ENCODE data around the gene PSMA6.

The PSMA6 gene

GRCh38 chr14:35254736-35255135, 37.4 kb upstream of the PSMA6 start:
- TF ChIP-seq SPI1 (IDR thresholded peaks at IDR 0.05; ENCODE audit: low read depth, low read length) (peak; percentile 90), POLR2AphosphoS5 (IDR thresholded peaks at IDR 0.05; ENCODE audit: low read depth, low read length) (no peak), TAF1 (IDR thresholded peaks at IDR 0.05; ENCODE audit: low read depth, low read length) (no peak)
- no peak for DNase-seq (ENCODE audit: insufficient read length, low spot score)
- no peak for FAIRE-seq

GRCh38 chr14:35255711-35256110, 36.5 kb upstream of the PSMA6 start:
- DNase-seq (ENCODE audit: insufficient read length, low spot score) (no peak), FAIRE-seq (no peak)
- TF ChIP-seq SPI1 (IDR thresholded peaks at IDR 0.05; ENCODE audit: low read depth, low read length) (no peak), PAX5 (IDR thresholded peaks at IDR 0.05; ENCODE audit: insufficient read depth, low read length, severe bottlenecking) (no peak), POLR2AphosphoS5 (IDR thresholded peaks at IDR 0.05; ENCODE audit: low read depth, low read length) (no peak), TAF1 (IDR thresholded peaks at IDR 0.05; ENCODE audit: low read depth, low read length) (no peak), POLR2A (IDR thresholded peaks at IDR 0.05; ENCODE audit: low read depth, low read length) (no peak), POU2F2 (IDR thresholded peaks at IDR 0.05; ENCODE audit: low read depth, low read length) (no peak)

GRCh38 chr14:35257809-35258208, 34.4 kb upstream of the PSMA6 start:
- FAIRE-seq (no peak), DNase-seq (ENCODE audit: insufficient read length, low spot score) (no peak)
- no peak for TF ChIP-seq TAF1 (IDR thresholded peaks at IDR 0.05; ENCODE audit: low read depth, low read length)
- no peak for TF ChIP-seq SPI1 (IDR thresholded peaks at IDR 0.05; ENCODE audit: low read depth, low read length)

- FAIRE-seq (no peak), DNase-seq (ENCODE audit: insufficient read length, low spot score) (no peak)
- TF ChIP-seq TAF1 (IDR thresholded peaks at IDR 0.05; ENCODE audit: low read depth, low read length): no peak
- TF ChIP-seq PAX5 (IDR thresholded peaks at IDR 0.05; ENCODE audit: insufficient read depth, low read length, severe bottlenecking): no peak
- TF ChIP-seq POU2F2 (IDR thresholded peaks at IDR 0.05; ENCODE audit: low read depth, low read length): no peak
- TF ChIP-seq POLR2A (IDR thresholded peaks at IDR 0.05; ENCODE audit: low read depth, low read length): no peak
- no peak for TF ChIP-seq SPI1 (IDR thresholded peaks at IDR 0.05; ENCODE audit: low read depth, low read length)
- TF ChIP-seq POLR2AphosphoS5 (IDR thresholded peaks at IDR 0.05; ENCODE audit: low read depth, low read length): no peak
Measured at GRCh38 chr14:35258420-35258819, 33.8 kb upstream of the PSMA6 start.

- TF ChIP-seq PAX5 (IDR thresholded peaks at IDR 0.05; ENCODE audit: insufficient read depth, low read length, severe bottlenecking): no peak
- no peak for TF ChIP-seq TAF1 (IDR thresholded peaks at IDR 0.05; ENCODE audit: low read depth, low read length)
- no peak for TF ChIP-seq POLR2AphosphoS5 (IDR thresholded peaks at IDR 0.05; ENCODE audit: low read depth, low read length)
- no peak for TF ChIP-seq POLR2A (IDR thresholded peaks at IDR 0.05; ENCODE audit: low read depth, low read length)
- no peak for TF ChIP-seq SPI1 (IDR thresholded peaks at IDR 0.05; ENCODE audit: low read depth, low read length)
- no peak for TF ChIP-seq POU2F2 (IDR thresholded peaks at IDR 0.05; ENCODE audit: low read depth, low read length)
- FAIRE-seq: no peak
- no peak for DNase-seq (ENCODE audit: insufficient read length, low spot score)
Measured at GRCh38 chr14:35261774-35262173, 30.4 kb upstream of the PSMA6 start.

GRCh38 chr14:35262436-35262835, 29.7 kb upstream of the PSMA6 start:
- TF ChIP-seq POLR2AphosphoS5 (IDR thresholded peaks at IDR 0.05; ENCODE audit: low read depth, low read length): no peak
- no peak for FAIRE-seq
- DNase-seq (ENCODE audit: insufficient read length, low spot score): no peak

GRCh38 chr14:35268946-35269345, 23.2 kb upstream of the PSMA6 start:
- DNase-seq (ENCODE audit: insufficient read length, low spot score) (no peak), FAIRE-seq (no peak)
- TF ChIP-seq SPI1 (IDR thresholded peaks at IDR 0.05; ENCODE audit: low read depth, low read length) (no peak), PAX5 (IDR thresholded peaks at IDR 0.05; ENCODE audit: insufficient read depth, low read length, severe bottlenecking) (no peak), POU2F2 (IDR thresholded peaks at IDR 0.05; ENCODE audit: low read depth, low read length) (no peak), POLR2A (IDR thresholded peaks at IDR 0.05; ENCODE audit: low read depth, low read length) (no peak), TAF1 (IDR thresholded peaks at IDR 0.05; ENCODE audit: low read depth, low read length) (no peak), POLR2AphosphoS5 (IDR thresholded peaks at IDR 0.05; ENCODE audit: low read depth, low read length) (no peak)

- DNase-seq (ENCODE audit: insufficient read length, low spot score) (no peak), FAIRE-seq (no peak)
- TF ChIP-seq POLR2A (IDR thresholded peaks at IDR 0.05; ENCODE audit: low read depth, low read length) (no peak), POLR2AphosphoS5 (IDR thresholded peaks at IDR 0.05; ENCODE audit: low read depth, low read length) (no peak)
Measured at GRCh38 chr14:35274805-35275204, 17.4 kb upstream of the PSMA6 start.

- no peak for FAIRE-seq
- TF ChIP-seq POLR2AphosphoS5 (IDR thresholded peaks at IDR 0.05; ENCODE audit: low read depth, low read length): no peak
- no peak for TF ChIP-seq PAX5 (IDR thresholded peaks at IDR 0.05; ENCODE audit: insufficient read depth, low read length, severe bottlenecking)
- no peak for TF ChIP-seq TAF1 (IDR thresholded peaks at IDR 0.05; ENCODE audit: low read depth, low read length)
- no peak for TF ChIP-seq POLR2A (IDR thresholded peaks at IDR 0.05; ENCODE audit: low read depth, low read length)
- no peak for TF ChIP-seq SPI1 (IDR thresholded peaks at IDR 0.05; ENCODE audit: low read depth, low read length)
- TF ChIP-seq POU2F2 (IDR thresholded peaks at IDR 0.05; ENCODE audit: low read depth, low read length): no peak
- DNase-seq (ENCODE audit: insufficient read length, low spot score): no peak
Measured at GRCh38 chr14:35277179-35277578, 15.0 kb upstream of the PSMA6 start.

- TF ChIP-seq POU2F2 (IDR thresholded peaks at IDR 0.05; ENCODE audit: low read depth, low read length): no peak
- TF ChIP-seq PAX5 (IDR thresholded peaks at IDR 0.05; ENCODE audit: insufficient read depth, low read length, severe bottlenecking): no peak
- TF ChIP-seq SPI1 (IDR thresholded peaks at IDR 0.05; ENCODE audit: low read depth, low read length): no peak
- no peak for TF ChIP-seq POLR2A (IDR thresholded peaks at IDR 0.05; ENCODE audit: low read depth, low read length)
- no peak for TF ChIP-seq POLR2AphosphoS5 (IDR thresholded peaks at IDR 0.05; ENCODE audit: low read depth, low read length)
- TF ChIP-seq TAF1 (IDR thresholded peaks at IDR 0.05; ENCODE audit: low read depth, low read length): no peak
- FAIRE-seq: no peak
- DNase-seq (ENCODE audit: insufficient read length, low spot score): no peak
Measured at GRCh38 chr14:35279369-35279768, 12.8 kb upstream of the PSMA6 start.

GRCh38 chr14:35281341-35281740, 10.8 kb upstream of the PSMA6 start:
- FAIRE-seq (no peak), DNase-seq (ENCODE audit: insufficient read length, low spot score) (no peak)
- TF ChIP-seq PAX5 (IDR thresholded peaks at IDR 0.05; ENCODE audit: insufficient read depth, low read length, severe bottlenecking) (no peak), POLR2A (IDR thresholded peaks at IDR 0.05; ENCODE audit: low read depth, low read length) (no peak), TAF1 (IDR thresholded peaks at IDR 0.05; ENCODE audit: low read depth, low read length) (no peak), SPI1 (IDR thresholded peaks at IDR 0.05; ENCODE audit: low read depth, low read length) (no peak), POLR2AphosphoS5 (IDR thresholded peaks at IDR 0.05; ENCODE audit: low read depth, low read length) (no peak), POU2F2 (IDR thresholded peaks at IDR 0.05; ENCODE audit: low read depth, low read length) (no peak)
